M059J (cell line): ENCODE measurements around the gene NCOA1. TPM values are rescaled to one million over a fixed set of nuclear protein-coding genes. Genes with fewer than 3 reads are reported as not detected.
"Not testable (repeated sequence)": the region's sequence is repeated elsewhere in the genome, so short reads cannot be mapped to it uniquely, and the experiment has no call there.

Source experiments
- DNase-seq: peaks from one replicate; pipeline ENCODE4 v3.0.0-alpha.2; 2012; ENCODE audit warnings: low read depth
- total RNA-seq: library from RNA; depleted of rRNA; stranded (reverse); fragments of >200 nt; shearing (Covaris generic); gene quantifications from 2 replicates; pipeline ENCODE4 v1.2.3, GENCODE V29; 2014

Gene NCOA1
- total RNA-seq, 1 experiment from 2014 or later: 13.7 TPM

DNA sequence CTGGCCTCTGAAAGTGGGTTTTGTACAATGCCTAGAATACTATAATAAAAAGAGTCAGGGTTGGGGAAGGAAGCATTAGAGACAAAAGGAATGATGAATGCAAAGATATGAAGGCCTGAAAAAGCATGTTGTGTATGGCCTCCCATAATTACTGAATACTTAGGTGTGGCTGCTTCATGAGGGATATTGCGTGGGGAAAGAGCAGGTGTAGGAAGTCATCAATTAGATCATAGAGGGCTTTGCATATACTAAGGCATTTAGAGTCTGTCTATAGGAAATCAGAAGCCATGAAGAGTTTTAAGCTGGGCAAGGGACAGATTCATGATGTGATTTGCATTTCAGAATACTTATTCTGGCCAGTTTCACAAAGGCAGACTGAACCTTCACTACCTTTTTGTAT, 48.2 kb downstream of the NCOA1 start:
- DNase-seq: no peak

DNA sequence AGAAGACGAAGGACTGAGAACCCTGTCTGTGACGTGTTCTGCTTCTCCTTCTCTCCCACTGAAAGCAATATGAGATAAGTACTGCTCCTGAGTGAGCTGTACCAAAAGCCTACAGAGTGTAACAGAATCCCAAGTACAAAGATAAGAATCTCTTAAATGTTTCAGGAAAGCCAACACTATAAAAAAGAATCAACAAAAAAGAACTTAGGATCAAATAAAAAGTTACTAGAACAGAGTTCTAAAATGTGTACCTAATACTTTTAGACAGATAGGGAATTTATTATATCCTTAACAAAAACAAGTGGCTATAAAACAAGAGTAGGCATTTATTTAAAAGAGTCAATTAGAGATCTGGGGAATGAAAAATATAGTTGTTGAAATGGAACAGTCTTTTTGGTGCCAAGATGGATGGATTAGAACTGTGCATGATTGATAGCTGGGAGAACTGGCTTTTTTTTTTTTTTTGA, 49.0 kb downstream of the NCOA1 start:
- peak; percentile 18 for DNase-seq

DNA sequence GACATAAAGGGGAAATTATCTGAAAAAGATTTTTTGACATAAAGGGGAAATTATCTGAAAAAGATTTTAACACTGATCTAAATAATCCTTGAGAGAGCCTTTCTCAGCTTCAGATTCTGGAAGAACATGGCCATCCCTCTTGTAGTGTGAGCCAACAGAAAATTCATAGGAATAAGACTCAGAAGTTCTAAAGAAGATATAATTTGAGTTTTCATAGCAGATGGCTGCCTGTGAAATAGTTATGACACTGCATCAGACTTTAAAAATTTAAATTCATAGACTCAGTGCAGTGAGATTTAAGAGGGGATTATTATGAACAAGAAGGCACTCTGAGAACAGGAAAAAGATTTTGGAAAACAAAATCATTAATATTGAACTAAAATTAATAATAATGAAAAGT, 50.6 kb downstream of the NCOA1 start:
- no peak for DNase-seq

DNA sequence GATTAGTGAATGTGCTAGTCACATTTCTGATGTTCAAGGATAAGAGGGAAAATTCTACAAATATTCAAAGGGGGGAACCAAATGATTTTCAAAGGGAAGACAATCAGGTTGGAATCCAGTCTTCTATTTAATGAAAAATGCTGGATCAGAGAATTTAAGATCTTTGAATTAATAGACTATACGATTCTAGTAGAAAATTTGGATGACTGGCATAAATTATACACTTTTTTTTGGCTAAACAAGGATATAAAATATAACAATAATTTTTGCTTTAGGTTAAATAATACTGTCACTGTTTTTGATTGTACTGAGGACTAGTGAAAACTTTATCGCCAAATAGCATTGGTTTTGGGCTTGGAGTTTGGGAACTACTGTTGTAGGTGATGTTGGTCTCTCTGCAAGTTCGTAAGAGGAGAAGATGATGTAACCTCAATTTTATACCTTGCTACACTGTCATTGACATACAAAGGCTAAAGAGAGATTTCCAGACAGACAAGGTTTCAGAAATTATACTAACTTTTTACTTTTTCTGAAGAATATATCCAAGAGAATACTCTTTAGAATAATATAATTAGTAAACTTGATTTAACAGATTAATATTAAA, 51.3 kb downstream of the NCOA1 start:
- no peak for DNase-seq

DNA sequence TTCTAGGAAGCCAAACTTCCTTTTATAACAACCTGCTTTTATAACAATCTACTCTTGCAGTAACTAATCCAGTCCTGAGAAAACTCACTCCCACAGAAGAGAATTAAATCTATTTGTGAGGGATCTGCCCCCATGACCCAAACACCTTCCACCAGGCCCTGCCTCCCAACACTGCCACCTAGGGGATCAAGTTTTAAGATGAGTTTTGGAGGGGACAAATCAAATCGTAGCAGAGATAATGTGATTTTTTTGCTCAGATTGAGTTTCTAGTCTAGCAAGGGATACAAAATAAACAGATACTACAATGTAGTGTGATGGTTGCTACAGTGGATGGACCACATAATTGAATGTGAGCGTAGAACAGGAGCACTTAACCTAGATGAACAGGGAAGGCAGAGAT, 52.2 kb downstream of the NCOA1 start:
- no peak for DNase-seq

DNA sequence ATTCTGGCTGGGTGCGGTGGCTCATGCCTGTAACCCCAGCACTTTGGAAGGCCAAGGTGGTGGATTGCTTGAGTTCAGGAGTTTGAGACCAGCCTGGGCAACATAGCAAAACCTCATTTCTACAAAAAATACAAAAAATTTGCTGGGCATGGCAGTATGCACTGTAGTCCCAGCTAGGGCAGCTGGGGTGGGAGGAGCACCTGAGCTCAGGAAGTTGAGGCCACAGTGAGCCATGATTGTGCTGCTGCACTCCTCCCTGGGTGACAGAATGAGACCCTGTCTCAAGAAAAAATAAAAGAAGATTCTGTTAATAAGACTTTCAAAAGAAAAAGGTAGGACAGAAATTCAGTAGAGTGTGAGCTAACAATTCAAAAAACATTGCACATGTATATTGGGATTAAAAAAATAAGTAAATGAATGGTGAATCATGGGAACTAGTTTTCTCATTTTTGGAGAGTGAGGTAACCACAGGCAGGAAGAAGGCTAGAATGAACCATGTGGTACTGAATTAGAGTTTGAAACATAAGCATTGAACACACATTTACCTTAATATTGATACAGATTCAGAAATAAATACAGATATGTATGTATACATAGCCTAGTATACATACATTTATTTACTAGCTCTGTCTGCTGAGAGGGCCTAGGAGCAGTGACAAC, 53.5 kb downstream of the NCOA1 start:
- DNase-seq: no peak

DNA sequence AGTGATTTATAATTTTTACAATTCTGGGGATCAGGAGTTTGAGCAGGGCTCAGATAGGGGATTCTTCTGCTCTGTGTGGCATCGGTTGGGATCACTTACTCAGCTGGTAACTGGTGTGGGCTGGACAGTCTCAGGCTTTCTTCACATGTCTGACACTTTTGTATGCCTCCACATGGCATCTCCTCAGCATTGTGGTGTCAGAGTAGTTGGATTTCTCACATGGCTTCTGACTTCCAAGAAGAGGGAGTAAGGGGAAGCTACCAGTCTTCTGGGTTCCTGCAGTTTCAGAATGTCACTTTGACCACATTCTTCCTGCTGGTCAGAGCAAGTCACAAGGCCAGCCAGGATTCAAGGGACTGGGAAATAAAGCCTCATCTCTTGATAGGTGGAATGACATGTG, 55.6 kb downstream of the NCOA1 start:
- no peak for DNase-seq

DNA sequence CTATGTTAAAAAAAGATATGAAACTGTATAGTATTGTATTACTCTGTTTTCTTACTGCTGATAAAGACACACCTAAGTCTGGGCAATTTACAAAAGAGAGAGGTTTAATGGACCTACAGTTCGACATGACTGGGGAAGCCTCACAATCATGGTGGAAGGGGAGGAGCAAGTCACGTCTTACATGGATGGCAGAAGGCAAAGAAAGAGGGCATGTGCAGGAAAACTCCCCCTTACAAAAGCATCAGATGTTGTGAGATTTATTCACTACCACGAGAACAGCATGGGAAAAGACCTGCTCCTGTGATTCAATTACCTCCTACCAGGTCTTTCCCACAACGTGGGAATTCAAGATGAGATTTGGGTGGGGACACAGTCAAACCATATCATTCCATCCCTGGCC, 57.0 kb downstream of the NCOA1 start:
- no peak for DNase-seq

DNA sequence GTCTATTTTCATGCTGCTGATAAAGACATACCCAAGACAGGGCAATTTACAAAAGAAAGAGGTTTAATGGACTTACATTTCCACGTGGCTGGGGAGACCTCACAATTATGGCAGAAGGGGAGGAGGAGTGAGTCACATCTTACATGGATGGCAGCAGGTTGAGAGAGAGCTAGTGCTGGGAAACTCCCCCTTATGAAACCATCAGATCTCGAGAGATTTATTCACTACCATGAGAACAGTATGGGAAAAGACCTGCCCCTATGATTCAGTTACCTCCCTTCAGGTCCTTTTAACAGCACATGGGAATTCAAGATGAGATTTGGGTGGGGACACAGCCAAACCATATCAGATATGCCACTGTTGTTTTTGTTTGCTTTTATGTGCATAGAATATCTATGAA, 59.2 kb downstream of the NCOA1 start:
- DNase-seq: peak; percentile 9

DNA sequence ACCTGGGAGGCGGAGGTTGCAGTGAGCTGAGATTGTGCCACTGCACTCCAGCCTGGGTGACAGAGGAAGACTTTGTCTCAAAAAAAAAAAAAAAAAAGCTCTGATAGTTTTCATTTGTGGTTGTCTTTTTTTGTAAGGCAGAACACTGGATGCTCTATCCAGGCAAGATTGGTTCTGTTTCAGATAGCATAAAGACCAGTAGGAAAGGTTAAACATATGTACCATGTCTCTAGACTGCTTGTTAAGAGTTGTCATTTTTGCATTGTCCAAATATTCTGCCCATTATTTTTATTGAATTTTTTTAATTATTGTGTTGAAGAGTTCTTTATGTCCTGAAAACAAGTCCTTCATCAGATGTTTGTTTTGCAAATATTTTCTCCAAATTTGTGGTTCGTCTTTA, 60.0 kb downstream of the NCOA1 start:
- no peak for DNase-seq

DNA sequence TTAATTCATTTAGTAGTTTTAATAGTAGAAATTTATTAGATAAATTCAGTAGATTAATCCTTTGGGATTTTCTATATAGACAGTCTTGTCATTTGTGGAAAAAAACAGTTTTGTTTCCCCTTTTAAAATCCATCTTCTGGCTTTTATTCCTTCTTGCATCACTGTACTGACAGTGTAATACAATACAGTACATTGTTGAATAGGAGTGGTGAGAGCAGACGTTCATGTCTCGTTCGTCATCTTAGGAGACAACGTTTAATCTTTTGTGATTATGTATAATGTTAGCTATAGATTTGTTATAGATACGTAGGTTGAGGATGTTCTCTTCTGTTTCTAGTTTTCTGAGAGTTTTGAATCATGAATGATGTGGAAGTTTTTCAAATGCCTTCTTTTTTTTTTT, 61.8 kb downstream of the NCOA1 start:
- no peak for DNase-seq

DNA sequence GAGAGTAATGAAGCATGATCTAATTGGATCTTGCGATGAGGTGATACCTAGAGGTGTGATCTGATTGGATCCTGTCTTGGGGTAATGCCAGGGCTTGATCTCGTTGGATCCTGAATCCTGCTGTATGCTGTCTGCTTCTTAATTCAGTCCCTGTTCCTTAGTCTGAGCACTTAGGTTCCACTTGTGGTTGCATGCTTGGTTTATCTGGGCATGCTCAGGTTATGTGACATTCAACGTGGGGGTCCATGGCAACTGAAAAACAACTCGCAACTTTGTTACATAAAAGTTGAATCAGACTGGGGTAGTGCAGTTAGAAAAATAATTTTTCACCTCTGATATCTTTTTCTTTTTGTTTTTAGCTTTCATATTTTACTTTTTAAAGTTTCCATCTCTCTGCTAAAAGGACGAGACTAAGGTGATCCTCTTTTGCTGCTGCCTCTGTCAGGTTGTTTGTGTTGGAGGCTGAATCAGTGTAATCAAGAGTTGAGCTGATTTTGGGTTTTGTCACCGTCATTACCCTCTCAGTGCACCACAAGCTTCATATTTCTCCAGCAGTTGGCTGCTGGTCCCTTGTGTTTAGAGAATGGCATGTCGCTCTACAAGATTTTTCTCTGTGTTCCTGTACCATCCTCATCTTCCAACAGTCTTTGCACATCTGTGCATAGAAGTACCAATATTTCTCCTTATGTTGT, 67.9 kb downstream of the NCOA1 start:
- DNase-seq: peak; percentile 22

DNA sequence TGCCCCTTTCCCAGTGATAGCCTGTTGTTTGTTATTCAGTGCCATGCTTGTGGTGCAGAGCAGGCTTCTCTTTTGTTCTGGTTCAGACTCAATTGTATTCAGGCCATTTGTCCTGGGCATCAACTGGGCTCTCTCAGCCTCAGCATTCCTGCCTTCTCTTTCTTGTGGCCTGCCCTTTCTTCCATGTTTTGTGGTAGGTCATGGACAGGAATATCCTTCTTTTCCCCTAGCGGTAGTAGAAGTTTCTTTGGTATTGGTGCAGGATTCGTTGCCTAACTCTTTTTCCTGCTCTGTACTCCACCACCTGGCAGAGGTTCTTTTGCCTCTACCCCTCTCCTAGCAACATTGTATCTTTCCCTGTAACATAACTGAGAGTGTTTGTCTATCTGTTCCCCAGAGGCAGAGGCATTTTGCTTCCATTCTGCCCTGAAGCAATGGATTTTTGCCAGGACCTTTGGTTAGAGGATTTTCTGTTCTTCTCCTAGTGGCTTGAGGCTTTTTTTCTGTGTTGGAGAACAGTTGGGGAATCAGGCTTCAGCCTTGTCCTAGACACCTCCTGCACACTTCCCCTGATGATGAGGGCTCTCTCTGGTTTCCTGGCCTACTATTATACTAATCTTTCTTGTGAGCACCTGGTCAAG, 68.5 kb downstream of the NCOA1 start:
- peak; percentile 80 for DNase-seq

DNA sequence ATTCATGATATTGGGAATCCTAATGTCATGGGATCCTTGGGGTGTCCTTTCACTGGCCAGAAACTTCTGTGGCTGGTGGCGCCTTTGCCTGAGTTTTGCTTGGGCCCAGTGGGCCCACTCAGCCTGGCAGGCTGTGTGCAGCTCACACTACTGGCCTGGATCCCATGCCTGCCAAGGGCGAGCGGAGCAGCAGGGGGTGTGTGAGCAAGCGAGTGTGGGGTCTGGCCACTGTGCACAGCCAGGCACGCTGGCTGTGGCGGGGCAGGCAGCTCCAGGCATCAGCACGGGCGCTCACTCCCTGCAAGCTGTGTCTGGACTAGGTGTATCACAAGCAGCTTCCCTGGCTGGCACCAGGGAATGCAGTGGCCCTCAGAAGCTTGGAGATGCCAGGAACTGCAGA, 74.5 kb downstream of the NCOA1 start:
- DNase-seq: no peak

DNA sequence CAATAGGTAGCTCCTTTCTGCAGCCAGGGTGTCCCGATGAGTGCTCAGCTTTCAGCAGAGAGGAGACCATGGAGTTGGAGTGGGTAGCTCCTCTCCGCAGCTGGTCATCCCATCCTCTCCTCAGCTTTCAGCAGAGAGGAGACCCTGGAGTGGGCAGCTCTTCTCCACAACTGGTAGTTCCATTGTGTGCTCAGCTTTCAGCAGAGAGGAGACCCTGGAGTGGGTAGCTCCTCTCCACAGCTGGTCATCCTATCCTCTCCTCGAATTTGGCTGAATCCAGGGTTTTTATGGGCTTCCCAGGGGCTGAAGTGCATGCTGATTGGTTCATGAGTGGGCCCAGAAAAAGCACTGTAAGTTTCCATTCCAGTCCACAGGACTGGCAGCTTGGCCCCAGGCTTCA, 75.2 kb downstream of the NCOA1 start:
- DNase-seq: no peak

DNA sequence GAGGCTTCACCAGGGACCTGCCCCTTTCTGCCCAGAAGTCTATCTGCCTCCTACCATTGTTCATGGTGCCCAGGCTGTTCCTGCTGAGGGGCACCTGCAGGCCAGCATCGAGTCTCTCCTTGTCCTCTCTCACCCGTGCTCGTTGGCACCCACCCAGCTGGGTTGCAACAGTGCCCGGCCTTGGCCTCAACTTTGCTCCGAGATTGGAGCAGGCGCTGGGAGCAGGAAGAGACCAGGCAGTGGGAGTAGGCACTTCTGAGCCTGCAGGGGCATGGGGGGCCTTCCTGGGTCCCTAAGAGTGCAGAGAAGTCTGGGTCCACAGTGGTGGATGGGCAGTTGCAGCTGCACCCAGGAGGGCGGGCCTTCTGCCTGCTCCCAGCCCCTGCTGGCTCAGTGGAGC, 75.6 kb downstream of the NCOA1 start:
- no peak for DNase-seq

DNA sequence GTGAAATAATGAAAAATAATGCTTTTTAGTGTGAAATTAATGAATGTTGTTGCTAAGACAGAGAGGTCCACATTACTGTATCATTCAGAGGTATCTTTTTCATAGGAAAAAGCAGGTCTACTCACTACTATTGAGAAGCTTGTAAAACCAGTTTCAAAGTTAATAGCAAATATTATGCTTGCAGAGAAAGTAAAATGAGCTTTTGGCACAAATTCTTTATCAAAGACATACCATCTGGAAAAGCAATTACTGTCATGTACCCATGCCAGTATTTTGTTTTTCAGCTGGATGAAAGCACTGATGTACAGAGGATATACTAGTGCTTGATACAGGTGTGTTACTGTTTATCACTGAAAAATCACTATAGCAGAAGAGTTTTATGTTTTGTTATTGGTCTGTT, 77.5 kb downstream of the NCOA1 start:
- no peak for DNase-seq

DNA sequence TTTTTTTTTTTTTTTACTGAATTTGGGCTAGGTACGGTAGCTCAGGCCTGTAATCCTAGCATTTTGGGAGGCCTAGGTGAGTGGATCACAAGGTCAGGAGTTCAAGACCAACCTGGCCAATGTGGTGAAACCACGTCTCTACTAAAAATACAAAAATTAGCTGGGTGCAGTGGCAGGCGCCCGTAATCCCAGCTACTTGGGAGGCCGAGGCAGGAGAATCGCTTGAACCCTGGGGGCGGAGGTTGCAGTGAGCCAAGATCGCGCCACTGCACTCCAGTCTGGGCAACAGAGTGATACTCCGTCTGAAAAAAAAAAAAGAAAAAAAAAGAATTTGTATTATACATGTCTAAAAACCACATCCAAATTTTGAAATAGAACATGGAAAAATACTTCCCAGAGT, 78.5 kb downstream of the NCOA1 start:
- not testable (repeated sequence) for DNase-seq

DNA sequence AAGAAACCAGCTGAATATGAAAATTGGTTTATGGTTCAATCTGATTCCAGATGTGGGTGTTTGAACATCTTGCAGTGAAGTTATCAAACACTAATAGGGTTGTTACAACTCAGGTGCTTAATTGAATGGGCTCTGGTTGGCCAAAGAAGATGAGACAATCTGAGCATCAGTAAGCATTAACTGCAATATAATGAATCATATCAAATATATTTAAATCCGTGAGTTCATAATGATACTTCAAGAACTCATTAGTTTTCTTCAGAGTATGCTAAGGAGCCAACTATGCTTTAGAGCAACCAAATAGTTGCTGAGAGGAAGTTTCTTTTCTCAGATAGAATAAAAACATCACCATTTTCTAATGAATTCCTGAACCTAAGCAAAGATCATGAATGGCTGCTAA, 79.2 kb downstream of the NCOA1 start:
- no peak for DNase-seq

DNA sequence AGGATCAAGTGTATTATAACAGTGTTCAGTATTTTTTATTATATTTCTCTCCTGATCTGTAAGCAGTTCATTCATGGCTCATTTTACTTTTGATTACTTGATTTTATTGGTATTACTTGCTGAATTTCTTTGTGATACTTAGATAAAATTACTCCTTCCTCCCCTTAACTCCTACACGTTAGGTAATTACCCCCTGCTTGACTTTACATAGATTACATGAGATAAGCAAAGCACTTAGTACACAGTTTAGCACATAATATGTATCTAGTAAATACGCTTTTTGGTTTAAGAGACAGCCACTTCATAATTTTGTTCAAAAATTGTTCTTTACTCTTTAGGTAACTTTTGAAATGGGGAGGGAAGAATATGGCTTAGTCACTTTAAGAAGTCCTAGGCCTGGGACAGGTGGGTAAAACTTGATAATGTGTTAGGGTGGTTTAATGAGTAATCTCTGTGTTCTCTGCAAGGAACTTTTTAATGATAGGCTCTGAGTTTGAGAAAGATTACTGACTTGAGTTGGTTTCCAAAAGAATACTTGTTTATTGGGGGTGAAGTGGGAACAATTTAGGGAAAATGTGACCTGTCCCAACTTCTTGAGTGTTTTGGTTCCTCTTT, 80.9 kb downstream of the NCOA1 start:
- DNase-seq: no peak

DNA sequence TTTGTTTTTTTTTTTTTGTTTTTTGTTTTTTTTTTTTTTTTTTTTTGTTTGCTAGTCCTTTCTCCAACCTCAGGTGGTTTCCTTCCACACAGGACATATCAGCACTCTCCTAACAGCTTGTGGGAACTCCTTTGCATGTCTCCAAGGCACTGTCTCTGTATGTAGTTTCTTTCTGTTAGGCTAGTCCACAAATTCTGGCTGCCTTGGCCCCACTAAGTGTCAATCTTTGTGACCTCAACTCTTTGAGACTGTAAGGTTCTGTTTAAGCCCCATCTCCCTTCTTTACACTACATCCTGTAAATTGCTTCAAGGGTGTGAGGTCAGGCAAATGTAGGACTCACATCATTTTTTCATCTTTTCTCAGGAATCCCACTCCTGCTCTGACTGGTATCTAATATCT, 85.1 kb downstream of the NCOA1 start:
- DNase-seq: no peak

DNA sequence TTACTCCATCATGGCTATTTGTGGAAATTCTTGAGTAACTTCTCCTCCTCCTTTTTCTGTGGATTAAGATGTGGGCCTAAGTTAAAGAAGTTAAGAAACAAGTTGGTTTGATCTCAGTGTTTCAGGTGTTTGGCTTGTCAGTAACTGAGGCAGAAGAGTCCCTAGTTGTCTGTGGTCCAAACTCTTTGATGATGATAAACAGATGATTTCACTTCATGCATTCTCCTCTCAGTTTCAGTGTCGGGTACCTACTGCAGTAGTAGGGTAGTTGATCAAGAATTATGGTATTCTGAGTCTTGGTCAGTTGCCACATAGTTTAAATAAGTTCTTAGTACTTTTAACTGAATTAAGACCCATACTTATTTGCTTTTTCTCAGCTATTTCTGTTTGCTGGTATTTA, 85.6 kb downstream of the NCOA1 start:
- DNase-seq: no peak
